Transverse colon (tissue), 3 donors: ENCODE results near the gene RHOB.
A peak's percentile ranks its signal among the peaks of the same experiment; 100 is the strongest.

Source experiments
- POLR2A ChIP-seq: fragments of 450-650 bp; IDR thresholded peaks from one replicate; pipeline ENCODE4 v1.6.1; 2016; ENCODE audit warnings: antibody characterized with exemption, mild to moderate bottlenecking, moderate library complexity
- TF ChIP-seq, protein P1 (sequence below), 5 experiments: fragments of 200-600 bp in 3 of 5; fragments of 450-650 bp in 2 of 5; sonication (generic) in 3 of 5; IDR thresholded peaks; 1 replicate in 2 of 5; 2 replicates in 3 of 5; pipeline ENCODE4 v1.5.1; 2016 to 2017; ENCODE audit warnings: antibody characterized with exemption in 5 of 5, inconsistent platforms in 3 of 5, mild to moderate bottlenecking in 2 of 5, moderate library complexity in 1 of 5

DNA sequence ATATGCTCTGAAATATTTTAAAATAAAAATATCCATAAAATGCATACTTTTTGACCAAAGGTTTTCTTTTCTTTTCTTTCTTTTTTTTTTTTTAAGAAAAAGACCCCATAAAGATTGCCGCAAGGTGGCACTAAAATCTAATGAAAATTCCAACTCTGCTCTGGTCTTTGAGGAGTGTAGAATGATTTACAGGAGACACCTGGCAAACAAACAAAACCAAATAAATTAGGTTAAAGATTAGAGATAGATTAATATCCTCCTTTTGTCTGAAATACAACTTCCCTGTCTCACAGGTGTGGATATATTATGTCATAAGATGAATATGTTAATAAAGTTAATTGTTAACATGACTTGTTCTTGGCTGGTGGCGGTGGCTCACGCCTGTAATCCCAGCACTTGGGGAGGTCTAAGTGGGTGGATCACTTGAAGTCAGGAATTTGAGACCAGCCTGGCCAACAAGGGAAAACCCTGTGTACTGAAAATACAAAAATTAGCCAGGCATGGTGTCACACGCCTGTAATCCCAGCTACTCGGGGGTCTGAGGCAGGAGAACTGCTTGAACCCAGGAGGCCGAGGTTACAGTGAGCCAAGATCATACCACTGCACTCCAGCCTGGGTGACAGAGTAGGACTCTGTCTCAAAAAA lies 3.5 kb upstream of the RHOB start:
- TF ChIP-seq, protein P1, sequence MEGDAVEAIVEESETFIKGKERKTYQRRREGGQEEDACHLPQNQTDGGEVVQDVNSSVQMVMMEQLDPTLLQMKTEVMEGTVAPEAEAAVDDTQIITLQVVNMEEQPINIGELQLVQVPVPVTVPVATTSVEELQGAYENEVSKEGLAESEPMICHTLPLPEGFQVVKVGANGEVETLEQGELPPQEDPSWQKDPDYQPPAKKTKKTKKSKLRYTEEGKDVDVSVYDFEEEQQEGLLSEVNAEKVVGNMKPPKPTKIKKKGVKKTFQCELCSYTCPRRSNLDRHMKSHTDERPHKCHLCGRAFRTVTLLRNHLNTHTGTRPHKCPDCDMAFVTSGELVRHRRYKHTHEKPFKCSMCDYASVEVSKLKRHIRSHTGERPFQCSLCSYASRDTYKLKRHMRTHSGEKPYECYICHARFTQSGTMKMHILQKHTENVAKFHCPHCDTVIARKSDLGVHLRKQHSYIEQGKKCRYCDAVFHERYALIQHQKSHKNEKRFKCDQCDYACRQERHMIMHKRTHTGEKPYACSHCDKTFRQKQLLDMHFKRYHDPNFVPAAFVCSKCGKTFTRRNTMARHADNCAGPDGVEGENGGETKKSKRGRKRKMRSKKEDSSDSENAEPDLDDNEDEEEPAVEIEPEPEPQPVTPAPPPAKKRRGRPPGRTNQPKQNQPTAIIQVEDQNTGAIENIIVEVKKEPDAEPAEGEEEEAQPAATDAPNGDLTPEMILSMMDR (IDR thresholded peaks at IDR 0.05), result peak; percentile 33 to 62 (median 54)
- no peak for TF ChIP-seq POLR2A
